H9 (cell line): ENCODE data around the gene NAXD. TPM values are rescaled to one million over a fixed set of nuclear protein-coding genes. Genes with fewer than 3 reads are reported as not detected.

Source experiments
- DNase-seq: peaks from one replicate; pipeline ENCODE4 v3.0.0-alpha.2; 2017
- H2AFZ ChIP-seq: one replicate; pipeline ENCODE4 v1.6.1; 2013; ENCODE audit warnings: mild to moderate bottlenecking, low read length, control low read depth, moderate library complexity
- H2AK5ac ChIP-seq: 2 replicates; pipeline ENCODE4 v1.6.1; 2013; ENCODE audit warnings: low read length, control low read depth, mixed read lengths; ENCODE audit not compliant: insufficient read length
- H2BK120ac ChIP-seq: one replicate; pipeline ENCODE4 v1.6.1; 2013; ENCODE audit warnings: low read depth, mild to moderate bottlenecking, low read length, control low read depth, inconsistent platforms; ENCODE audit not compliant: poor library complexity, severe bottlenecking
- H2BK12ac ChIP-seq: 2 replicates; pipeline ENCODE4 v1.6.1; 2013; ENCODE audit warnings: low read length, control low read depth, mixed read lengths, low read depth; ENCODE audit not compliant: insufficient read length
- H2BK15ac ChIP-seq: 2 replicates; pipeline ENCODE4 v1.6.1; 2013; ENCODE audit warnings: low read depth, low read length, control low read depth
- H2BK20ac ChIP-seq: one replicate; pipeline ENCODE4 v1.6.1; 2013; ENCODE audit warnings: low read depth, mild to moderate bottlenecking, low read length, control low read depth, inconsistent platforms; ENCODE audit not compliant: poor library complexity, severe bottlenecking
- H2BK5ac ChIP-seq: 2 replicates; pipeline ENCODE4 v1.6.1; 2013; ENCODE audit warnings: low read length, control low read depth, mixed read lengths; ENCODE audit not compliant: insufficient read length
- H3K14ac ChIP-seq: 2 replicates; pipeline ENCODE4 v1.6.1; 2013; ENCODE audit warnings: low read length, control low read depth; ENCODE audit not compliant: insufficient read depth
- H3K18ac ChIP-seq: 2 replicates; pipeline ENCODE4 v1.6.1; 2013; ENCODE audit warnings: low read depth, mild to moderate bottlenecking, mixed read lengths, low read length, control low read depth; ENCODE audit not compliant: insufficient read length
- H3K23ac ChIP-seq: 2 replicates; pipeline ENCODE4 v1.6.1; 2013; ENCODE audit warnings: low read length, control low read depth, mixed read lengths, low read depth; ENCODE audit not compliant: insufficient read length
- H3K23me2 ChIP-seq: 2 replicates; pipeline ENCODE4 v1.6.1; 2013; ENCODE audit warnings: low read depth, mild to moderate bottlenecking, mixed read lengths, low read length, control low read depth; ENCODE audit not compliant: insufficient read length, poor library complexity, severe bottlenecking
- H3K27ac ChIP-seq: 2 replicates; pipeline ENCODE4 v1.5.1; 2013; ENCODE audit warnings: low read length, control low read depth, mixed read lengths, low read depth; ENCODE audit not compliant: insufficient read length
- H3K27me3 ChIP-seq: 2 replicates; pipeline ENCODE4 v1.6.1; 2013; ENCODE audit warnings: low read length, control low read depth, inconsistent platforms; ENCODE audit not compliant: insufficient read depth
- H3K4ac ChIP-seq: 2 replicates; pipeline ENCODE4 v1.6.1; 2013; ENCODE audit warnings: low read depth, mild to moderate bottlenecking, control low read depth, inconsistent platforms, low read length, moderate library complexity
- H3K4me1 ChIP-seq: 2 replicates; pipeline ENCODE4 v1.6.1; 2013; ENCODE audit warnings: low read length, control low read depth, inconsistent platforms; ENCODE audit not compliant: insufficient read depth
- H3K4me2 ChIP-seq: 2 replicates; pipeline ENCODE4 v1.6.1; 2013; ENCODE audit warnings: low read length, control low read depth, mixed read lengths; ENCODE audit not compliant: insufficient read length, insufficient read depth
- H3K56ac ChIP-seq: 2 replicates; pipeline ENCODE4 v1.6.1; 2013; ENCODE audit warnings: low read depth, mild to moderate bottlenecking, mixed read lengths, low read length, control low read depth; ENCODE audit not compliant: insufficient read length
- H3K79me1 ChIP-seq: 2 replicates; pipeline ENCODE4 v1.6.1; 2013; ENCODE audit warnings: low read depth, mild to moderate bottlenecking, moderate library complexity, low read length, control low read depth, inconsistent platforms; ENCODE audit not compliant: insufficient read depth, poor library complexity, severe bottlenecking
- H3K79me2 ChIP-seq: 2 replicates; pipeline ENCODE4 v1.6.1; 2013; ENCODE audit warnings: low read length, control low read depth, inconsistent platforms; ENCODE audit not compliant: insufficient read depth
- H3K9ac ChIP-seq: 2 replicates; pipeline ENCODE4 v1.6.1; 2013; ENCODE audit warnings: low read length, control low read depth, mixed read lengths; ENCODE audit not compliant: insufficient read length; ENCODE audit errors: extremely low read depth
- H3K9me3 ChIP-seq: one replicate; pipeline ENCODE4 v1.6.1; 2013; ENCODE audit warnings: low read depth, low read length, inconsistent platforms; ENCODE audit not compliant: control insufficient read depth
- H3T11ph ChIP-seq: one replicate; pipeline ENCODE4 v1.6.1; 2013; ENCODE audit warnings: mild to moderate bottlenecking, low read length, control low read depth, inconsistent platforms
- H4K20me1 ChIP-seq: one replicate; pipeline ENCODE4 v1.6.1; 2013; ENCODE audit not compliant: control insufficient read depth, insufficient read length, insufficient read depth
- H4K5ac ChIP-seq: 2 replicates; pipeline ENCODE4 v1.6.1; 2013; ENCODE audit warnings: low read depth, mild to moderate bottlenecking, mixed read lengths, low read length, control low read depth; ENCODE audit not compliant: insufficient read length
- H4K8ac ChIP-seq: replicated peaks from 2 replicates; pipeline ENCODE4 v1.6.1; 2013; ENCODE audit warnings: low read length, control low read depth, mixed read lengths, low read depth; ENCODE audit not compliant: insufficient read length
- H4K91ac ChIP-seq: 2 replicates; pipeline ENCODE4 v1.6.1; 2013; ENCODE audit warnings: low read depth, mild to moderate bottlenecking, moderate library complexity, mixed read lengths, low read length, control low read depth; ENCODE audit not compliant: insufficient read length
- H3K27ac Mint-ChIP-seq, 3 experiments: 2 replicates in 2 of 3; 3 replicates in 1 of 3; pipeline ENCODE4 v1.8.0; 2020 to 2021; ENCODE audit warnings: mixed read lengths in 3 of 3, mild to moderate bottlenecking in 1 of 3, moderate library complexity in 1 of 3
- H3K27me3 Mint-ChIP-seq: 2 replicates; pipeline ENCODE4 v1.8.0; 2021; ENCODE audit warnings: low read depth, mild to moderate bottlenecking, moderate library complexity, mixed read lengths
- H3K36me3 Mint-ChIP-seq, 3 experiments: 2 replicates in 2 of 3; 3 replicates in 1 of 3; pipeline ENCODE4 v1.8.0; 2020 to 2021; ENCODE audit warnings: low read depth in 3 of 3, mixed read lengths in 3 of 3; ENCODE audit not compliant: insufficient read depth in 1 of 3
- H3K4me1 Mint-ChIP-seq, 2 experiments: 2 replicates each; pipeline ENCODE4 v1.8.0; 2020; ENCODE audit warnings: mixed read lengths in 2 of 2
- H3K4me3 Mint-ChIP-seq, 2 experiments: 2 replicates in 1 of 2; 3 replicates in 1 of 2; pipeline ENCODE4 v1.8.0; 2020 to 2021; ENCODE audit warnings: mild to moderate bottlenecking in 2 of 2, mixed read lengths in 2 of 2, moderate library complexity in 1 of 2
- H3K9me3 Mint-ChIP-seq, 2 experiments: 2 replicates in 1 of 2; 3 replicates in 1 of 2; pipeline ENCODE4 v1.8.0; 2020; ENCODE audit warnings: mild to moderate bottlenecking in 2 of 2, mixed read lengths in 2 of 2, moderate library complexity in 1 of 2
- WGBS: extraction: QIAGEN DNeasy Blood & Tissue Kit; methylation state at CpG from one replicate; pipeline ENCODE4 v1.1.7; 2013; ENCODE audit warnings: missing lambda C conversion rate, low lambda C conversion rate, mixed read lengths; ENCODE audit not compliant: insufficient read length; ENCODE audit errors: extremely low coverage; 5-methylcytosine and 5-hydroxymethylcytosine counted together
- total RNA-seq: library from RNA; stranded (reverse); gene quantifications from 2 replicates; pipeline ENCODE4 v1.2.1, GENCODE V29; 2021
- TF ChIP-seq, protein P1 (sequence below): fragments of 200-600 bp; sonication (generic); conservative IDR thresholded peaks from 3 replicates; pipeline ENCODE4 v1.8.0; 2021; ENCODE audit warnings: antibody characterized with exemption, mild to moderate bottlenecking

Gene NAXD
- total RNA-seq, 1 experiment from 2014 or later = 25.5 TPM

- Mint-ChIP-seq H3K4me1 (peaks cover 12 to 13% of the 10 kb centered on the region in 2 experiments), H3K36me3 (no peaks in the 10 kb centered on the region), H3K27me3 (no peaks in the 10 kb centered on the region; the same call in 1 of the 2 replicates), H3K4me3 (no peak overlapping the region), H3K9me3 (no peaks in the 10 kb centered on the region), H3K27ac (no peak overlapping the region)
- no peak overlapping the region for H2BK5ac ChIP-seq
- no peak overlapping the region for H2BK12ac ChIP-seq
- H3K14ac ChIP-seq = no peak overlapping the region
- no peak overlapping the region for H4K91ac ChIP-seq
- TF ChIP-seq, protein P1, sequence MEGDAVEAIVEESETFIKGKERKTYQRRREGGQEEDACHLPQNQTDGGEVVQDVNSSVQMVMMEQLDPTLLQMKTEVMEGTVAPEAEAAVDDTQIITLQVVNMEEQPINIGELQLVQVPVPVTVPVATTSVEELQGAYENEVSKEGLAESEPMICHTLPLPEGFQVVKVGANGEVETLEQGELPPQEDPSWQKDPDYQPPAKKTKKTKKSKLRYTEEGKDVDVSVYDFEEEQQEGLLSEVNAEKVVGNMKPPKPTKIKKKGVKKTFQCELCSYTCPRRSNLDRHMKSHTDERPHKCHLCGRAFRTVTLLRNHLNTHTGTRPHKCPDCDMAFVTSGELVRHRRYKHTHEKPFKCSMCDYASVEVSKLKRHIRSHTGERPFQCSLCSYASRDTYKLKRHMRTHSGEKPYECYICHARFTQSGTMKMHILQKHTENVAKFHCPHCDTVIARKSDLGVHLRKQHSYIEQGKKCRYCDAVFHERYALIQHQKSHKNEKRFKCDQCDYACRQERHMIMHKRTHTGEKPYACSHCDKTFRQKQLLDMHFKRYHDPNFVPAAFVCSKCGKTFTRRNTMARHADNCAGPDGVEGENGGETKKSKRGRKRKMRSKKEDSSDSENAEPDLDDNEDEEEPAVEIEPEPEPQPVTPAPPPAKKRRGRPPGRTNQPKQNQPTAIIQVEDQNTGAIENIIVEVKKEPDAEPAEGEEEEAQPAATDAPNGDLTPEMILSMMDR = peak; percentile 70
- no peaks in the 10 kb centered on the region for H3K79me2 ChIP-seq
- H3K4ac ChIP-seq = no peak overlapping the region
- H4K20me1 ChIP-seq = no peaks in the 10 kb centered on the region
- no peak overlapping the region for H3K23ac ChIP-seq
- H4K8ac ChIP-seq = no peak overlapping the region
- H3T11ph ChIP-seq = no peak overlapping the region
- H3K9me3 ChIP-seq = no peaks in the 10 kb centered on the region
- no peak overlapping the region for H2BK15ac ChIP-seq
- no peak overlapping the region for H3K56ac ChIP-seq
- no peak overlapping the region for H4K5ac ChIP-seq
- H2AK5ac ChIP-seq = no peak overlapping the region
- no CpG with 5 or more reads among the region's 6 CpGs for WGBS
- no peak overlapping the region for H3K27ac ChIP-seq
- no peak for DNase-seq
- H3K23me2 ChIP-seq = no peaks in the 10 kb centered on the region
- no peaks in the 10 kb centered on the region for H3K4me1 ChIP-seq
- no peaks in the 10 kb centered on the region for H3K27me3 ChIP-seq
- H3K79me1 ChIP-seq = no peaks in the 10 kb centered on the region
- H3K4me2 ChIP-seq = no peak overlapping the region
- no peak overlapping the region for H2BK120ac ChIP-seq
- H2AFZ ChIP-seq = no peak overlapping the region
- no peak overlapping the region for H3K18ac ChIP-seq
- no peak overlapping the region for H2BK20ac ChIP-seq
- H3K9ac ChIP-seq = no peak overlapping the region
Measured at GRCh38 chr13:110593430-110594130, 21.8 kb upstream of the NAXD start.
